GM18951 (cell line): ENCODE data around the gene MS4A2.
"Not testable (repeated sequence)": the region's sequence is repeated elsewhere in the genome, so short reads cannot be mapped to it uniquely, and the experiment has no call there.

Source experiments
- POLR2A ChIP-seq: IDR thresholded peaks from 4 replicates; pipeline ENCODE4 v1.6.1; 2011; ENCODE audit warnings: mild to moderate bottlenecking; ENCODE audit not compliant: insufficient read length, insufficient read depth; ENCODE audit errors: extremely low read depth
- in situ Hi-C: fragments of 300-500 bp; cut with MboI; formaldehyde crosslinking; loops from one replicate; pipeline ENCODE4 v1.12.0; 2022; ENCODE audit warnings: low sequenced_read_pairs, mixed read lengths, inconsistent platforms; ENCODE audit not compliant: unreplicated experiment

Gene MS4A2

GRCh38 chr11:60088364-60088763, at the start of gene MS4A2:
MS4A2 (plus strand) TSS chr11:60088664; CDS start chr11:60088766, 102 bp downstream.
- in situ Hi-C loops: no loop called here
- TF ChIP-seq POLR2A: no peak

GRCh38 chr11:60040109-60040508, 48.4 kb upstream of the MS4A2 start, which contains the start of gene OOSP2:
OOSP2 (plus strand) TSS chr11:60040409; CDS start chr11:60040460, 51 bp downstream.
- in situ Hi-C loops: no loop called here
- TF ChIP-seq POLR2A: no peak

GRCh38 chr11:60050422-60050821, 38.0 kb upstream of the MS4A2 start:
- in situ Hi-C loops: not testable (repeated sequence)

- in situ Hi-C loops: not testable (repeated sequence)
Observed at GRCh38 chr11:60050839-60051238, 37.6 kb upstream of the MS4A2 start.

- in situ Hi-C loops: no loop called here
- no peak for TF ChIP-seq POLR2A
Observed at GRCh38 chr11:60056349-60056969, 32.0 kb upstream of the MS4A2 start, which contains the start of gene MS4A3. MS4A3 (plus strand) TSS chr11:60056665; CDS start chr11:60061161, 4,496 bp downstream.

- in situ Hi-C loops: no loop called here
- no peak for TF ChIP-seq POLR2A
Observed at GRCh38 chr11:60059052-60059451, 29.4 kb upstream of the MS4A2 start.

GRCh38 chr11:60059521-60060240, 28.8 kb upstream of the MS4A2 start:
- no peak for TF ChIP-seq POLR2A
- in situ Hi-C loops: no loop called here

- no peak for TF ChIP-seq POLR2A
- in situ Hi-C loops: no loop called here
Observed at GRCh38 chr11:60064111-60064510, 24.4 kb upstream of the MS4A2 start.

GRCh38 chr11:60065801-60066200, 22.7 kb upstream of the MS4A2 start:
- in situ Hi-C loops: no loop called here
- no peak for TF ChIP-seq POLR2A

GRCh38 chr11:60069450-60069849, 19.0 kb upstream of the MS4A2 start:
- TF ChIP-seq POLR2A: no peak
- in situ Hi-C loops: no loop called here

- in situ Hi-C loops: not testable (repeated sequence)
Observed at GRCh38 chr11:60071644-60072043, 16.8 kb upstream of the MS4A2 start.

- TF ChIP-seq POLR2A: no peak
- in situ Hi-C loops: no loop called here
Observed at GRCh38 chr11:60077216-60077817, 11.1 kb upstream of the MS4A2 start.

- in situ Hi-C loops: no loop called here
- no peak for TF ChIP-seq POLR2A
Observed at GRCh38 chr11:60077981-60078380, 10.5 kb upstream of the MS4A2 start.

- TF ChIP-seq POLR2A: no peak
- in situ Hi-C loops: no loop called here
Observed at GRCh38 chr11:60078745-60079144, 9.7 kb upstream of the MS4A2 start.

- no peak for TF ChIP-seq POLR2A
- in situ Hi-C loops: no loop called here
Observed at GRCh38 chr11:60080535-60080934, 7.9 kb upstream of the MS4A2 start.
